Keratinocyte (primary cell): Measurements from ENCODE around the gene SMARCD1. TPM values are rescaled to one million over a fixed set of nuclear protein-coding genes. Genes with fewer than 3 reads are reported as not detected.

Experiments
- DNase-seq: peaks from one replicate; pipeline ENCODE4 v3.0.0-alpha.2; 2011; ENCODE audit warnings: low read depth, missing footprints, low spot score
- FAIRE-seq: peaks from 2 replicates; lab custom pipeline; 2011; peaks lifted over from hg19 to GRCh38; lab: Jason Lieb, UNC
- H2AFZ ChIP-seq: 2 replicates; pipeline ENCODE4 v1.6.0; 2012; ENCODE audit warnings: low read length, control low read depth, inconsistent platforms; ENCODE audit not compliant: control insufficient read depth
- H3K27ac ChIP-seq: 2 replicates; pipeline ENCODE4 v1.5.1; 2011; ENCODE audit warnings: low read length; ENCODE audit not compliant: control insufficient read depth, insufficient read depth
- H3K27me3 ChIP-seq: 3 replicates; pipeline ENCODE4 v1.6.0; 2011; ENCODE audit warnings: low read length; ENCODE audit not compliant: control insufficient read depth, insufficient read depth; ENCODE audit errors: extremely low read depth
- H3K36me3 ChIP-seq, 2 experiments: 2 replicates in 1 of 2; 3 replicates in 1 of 2; pipeline ENCODE4 v1.5.1; 2011; ENCODE audit warnings: low read length in 2 of 2, mild to moderate bottlenecking in 1 of 2; ENCODE audit not compliant: control insufficient read depth in 2 of 2, insufficient read depth in 2 of 2; ENCODE audit errors: extremely low read depth in 1 of 2
- H3K4me1 ChIP-seq: 3 replicates; pipeline ENCODE4 v1.5.1; 2011; ENCODE audit warnings: low read length; ENCODE audit not compliant: control insufficient read depth, insufficient read depth; ENCODE audit errors: extremely low read depth
- H3K4me2 ChIP-seq: 3 replicates; pipeline ENCODE4 v1.6.0; 2011; ENCODE audit warnings: low read depth, low read length; ENCODE audit not compliant: control insufficient read depth, insufficient read depth; ENCODE audit errors: extremely low read depth
- H3K4me3 ChIP-seq, 3 experiments: fragments of 200-600 bp in 1 of 3; sonication (generic) in 1 of 3; 2 replicates in 2 of 3; 3 replicates in 1 of 3; pipeline ENCODE4 v1.5.1; 2011 to 2016; ENCODE audit warnings: low read length in 3 of 3, mild to moderate bottlenecking in 3 of 3, control low read depth in 2 of 3, inconsistent platforms in 1 of 3, low read depth in 1 of 3, mixed read lengths in 1 of 3, mixed run types in 1 of 3, moderate library complexity in 1 of 3; ENCODE audit not compliant: control insufficient read depth in 2 of 3, insufficient read depth in 2 of 3; ENCODE audit errors: extremely low read depth in 1 of 3
- H3K79me2 ChIP-seq: 2 replicates; pipeline ENCODE4 v1.6.0; 2012; ENCODE audit warnings: low read length; ENCODE audit not compliant: control insufficient read depth, insufficient read depth
- H3K9ac ChIP-seq: 3 replicates; pipeline ENCODE4 v1.6.0; 2011; ENCODE audit warnings: low read length; ENCODE audit not compliant: control insufficient read depth, insufficient read depth; ENCODE audit errors: extremely low read depth
- H3K9me1 ChIP-seq: 3 replicates; pipeline ENCODE4 v1.6.0; 2011; ENCODE audit warnings: low read length; ENCODE audit not compliant: control insufficient read depth, insufficient read depth; ENCODE audit errors: extremely low read depth
- H3K9me3 ChIP-seq: 2 replicates; pipeline ENCODE4 v1.5.1; 2012; ENCODE audit warnings: low read depth, low read length; ENCODE audit not compliant: control insufficient read depth
- H4K20me1 ChIP-seq: 3 replicates; pipeline ENCODE4 v1.6.0; 2011; ENCODE audit warnings: low read length; ENCODE audit not compliant: control insufficient read depth, insufficient read depth; ENCODE audit errors: extremely low read depth
- EZH2 ChIP-seq: IDR thresholded peaks from one replicate; pipeline ENCODE4 v1.6.1; 2012; ENCODE audit warnings: inconsistent platforms, mild to moderate bottlenecking, low read length, moderate library complexity
- dilution Hi-C: fragments of 300-500 bp; cut with MboI; formaldehyde crosslinking; loops from one replicate; pipeline ENCODE4 v1.7.0; 2020; ENCODE audit warnings: low sequenced_read_pairs; ENCODE audit not compliant: extremely low pct_ligation_motif_present
- polyA plus RNA-seq, 5 experiments: library from polyadenylated mRNA; depleted of rRNA in 3 of 5; stranded (reverse) in 3 of 5; stranded (forward) in 1 of 5; unstranded in 1 of 5; fragments of >200 nt; gene quantifications; 1 replicate in 1 of 5; 2 replicates in 3 of 5; 3 replicates in 1 of 5; pipeline versions ENCODE4 v1.2.1 to v1.2.3, GENCODE V29; 2011 to 2012; ENCODE audit warnings: missing spikeins in 2 of 5, low read depth in 1 of 5, low replicate concordance in 1 of 5
- TF ChIP-seq, protein P1 (sequence below), 3 experiments: IDR thresholded peaks in 1 of 3; conservative IDR thresholded peaks in 1 of 3; optimal IDR thresholded peaks in 1 of 3; 2 replicates in 2 of 3; 3 replicates in 1 of 3; pipeline versions ENCODE3 to v1.5.1; 2011; ENCODE audit warnings: low read length in 3 of 3, mild to moderate bottlenecking in 3 of 3, moderate library complexity in 2 of 3, control low read depth in 1 of 3, inconsistent platforms in 1 of 3; ENCODE audit not compliant: insufficient read depth in 2 of 3; ENCODE audit errors: extremely low read depth in 1 of 3

SMARCD1 gene
- polyA plus RNA-seq, 1 donor (not counting 4 experiments of a cell fraction or from before 2014, with no cell fraction given) = 56.6 TPM

DNA sequence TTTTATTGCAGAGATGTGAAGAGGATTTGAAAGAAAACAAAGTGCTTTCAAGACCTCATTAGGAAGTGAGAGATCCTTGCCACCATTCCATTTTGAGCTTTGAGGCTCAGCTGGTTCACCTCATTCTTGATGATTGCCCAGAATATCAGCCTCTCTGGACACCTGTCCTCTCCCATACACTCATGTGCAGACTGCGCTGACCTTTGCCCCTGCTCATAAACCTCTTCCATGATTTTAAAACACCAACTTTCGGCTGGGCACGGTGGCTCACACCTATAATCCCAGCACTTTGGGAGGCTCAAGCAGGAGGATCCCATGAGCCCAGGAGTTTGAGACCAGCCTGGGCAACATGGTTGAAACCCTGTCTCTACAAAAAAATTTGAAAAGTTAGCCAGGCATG is 35.8 kb downstream of the SMARCD1 start:
- dilution Hi-C loops = no loop called here
- no peak overlapping the region for H2AFZ ChIP-seq
- H3K36me3 ChIP-seq = peaks cover 15 to 16% of the 10 kb centered on the region in 2 experiments

DNA sequence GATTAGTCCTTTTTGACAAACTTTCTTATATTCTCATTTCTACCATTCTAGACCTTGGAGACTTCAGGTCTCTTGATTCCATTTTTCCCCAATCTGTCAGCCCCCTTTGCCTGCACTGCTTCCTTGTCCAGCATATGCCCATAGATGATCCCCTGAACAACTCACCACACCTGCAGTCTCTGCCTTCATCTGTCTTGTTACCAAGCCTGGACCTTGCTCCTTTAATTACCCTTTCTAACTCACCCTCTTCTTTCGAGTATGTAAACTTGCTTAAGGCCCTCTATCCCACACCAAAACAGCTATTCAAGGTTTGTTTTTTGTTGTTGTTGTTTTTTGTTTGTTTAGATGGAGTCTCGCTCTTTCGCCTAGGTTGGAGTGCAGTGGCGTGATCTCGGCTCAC is 36.5 kb downstream of the SMARCD1 start:
- no peaks in the 10 kb centered on the region for H3K27me3 ChIP-seq
- no peak overlapping the region for H3K27ac ChIP-seq
- dilution Hi-C loops = no loop called here
- H3K9me1 ChIP-seq = no peaks in the 10 kb centered on the region
- TF ChIP-seq EZH2 = no peak
- TF ChIP-seq, protein P1, sequence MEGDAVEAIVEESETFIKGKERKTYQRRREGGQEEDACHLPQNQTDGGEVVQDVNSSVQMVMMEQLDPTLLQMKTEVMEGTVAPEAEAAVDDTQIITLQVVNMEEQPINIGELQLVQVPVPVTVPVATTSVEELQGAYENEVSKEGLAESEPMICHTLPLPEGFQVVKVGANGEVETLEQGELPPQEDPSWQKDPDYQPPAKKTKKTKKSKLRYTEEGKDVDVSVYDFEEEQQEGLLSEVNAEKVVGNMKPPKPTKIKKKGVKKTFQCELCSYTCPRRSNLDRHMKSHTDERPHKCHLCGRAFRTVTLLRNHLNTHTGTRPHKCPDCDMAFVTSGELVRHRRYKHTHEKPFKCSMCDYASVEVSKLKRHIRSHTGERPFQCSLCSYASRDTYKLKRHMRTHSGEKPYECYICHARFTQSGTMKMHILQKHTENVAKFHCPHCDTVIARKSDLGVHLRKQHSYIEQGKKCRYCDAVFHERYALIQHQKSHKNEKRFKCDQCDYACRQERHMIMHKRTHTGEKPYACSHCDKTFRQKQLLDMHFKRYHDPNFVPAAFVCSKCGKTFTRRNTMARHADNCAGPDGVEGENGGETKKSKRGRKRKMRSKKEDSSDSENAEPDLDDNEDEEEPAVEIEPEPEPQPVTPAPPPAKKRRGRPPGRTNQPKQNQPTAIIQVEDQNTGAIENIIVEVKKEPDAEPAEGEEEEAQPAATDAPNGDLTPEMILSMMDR (optimal IDR thresholded peaks at IDR 0.05 in 1 of 3, IDR thresholded peaks at IDR 0.05 in 1 of 3, conservative IDR thresholded peaks at IDR 0.05 in 1 of 3; ENCODE audit: extremely low read depth in 1 of 3, insufficient read depth in 2 of 3, low read length in 3 of 3) = no peak
- H3K4me3 ChIP-seq = no peak overlapping the region
- no peaks in the 10 kb centered on the region for H4K20me1 ChIP-seq
- no peak for FAIRE-seq
- no peaks in the 10 kb centered on the region for H3K4me1 ChIP-seq
- no peak overlapping the region for H3K9ac ChIP-seq
- H3K36me3 ChIP-seq = peaks cover 14 to 15% of the 10 kb centered on the region in 2 experiments
- no peak for DNase-seq
- H3K79me2 ChIP-seq = peaks cover 7% of the 10 kb centered on the region
- no peak overlapping the region for H3K4me2 ChIP-seq
- no peak overlapping the region for H2AFZ ChIP-seq
- H3K9me3 ChIP-seq = no peaks in the 10 kb centered on the region

More for the DNA sequence above, 35.8 kb downstream of the SMARCD1 start:
- FAIRE-seq (no peak), DNase-seq (no peak)
- TF ChIP-seq, protein P1 (optimal IDR thresholded peaks at IDR 0.05 in 1 of 3, IDR thresholded peaks at IDR 0.05 in 1 of 3, conservative IDR thresholded peaks at IDR 0.05 in 1 of 3; ENCODE audit: extremely low read depth in 1 of 3, insufficient read depth in 2 of 3, low read length in 3 of 3) = no peak
- TF ChIP-seq EZH2 = no peak
- H3K79me2 ChIP-seq = peaks cover 13% of the 10 kb centered on the region
- no peak overlapping the region for H3K27ac ChIP-seq
- H4K20me1 ChIP-seq = no peaks in the 10 kb centered on the region
- no peak overlapping the region for H3K4me2 ChIP-seq
- no peak overlapping the region for H3K9ac ChIP-seq
- H3K4me3 ChIP-seq = no peak overlapping the region
- H3K4me1 ChIP-seq = no peaks in the 10 kb centered on the region
- no peaks in the 10 kb centered on the region for H3K9me3 ChIP-seq
- H3K9me1 ChIP-seq = no peaks in the 10 kb centered on the region
- H3K27me3 ChIP-seq = no peaks in the 10 kb centered on the region
